ENCODE results near the gene PDXK. TPM values are rescaled to one million over a fixed set of nuclear protein-coding genes. Genes with fewer than 3 reads are reported as not detected.
"Not testable (repeated sequence)": the region's sequence is repeated elsewhere in the genome, so short reads cannot be mapped to it uniquely, and the experiment has no call there.

PDXK gene
- total RNA-seq, 1 donor = 21.0 TPM

GRCh38 chr21:43696214-43696613, 22.7 kb upstream of the PDXK start:
- no peak for DNase-seq (ENCODE audit: low read depth in 2 of 3, low spot score in 2 of 3)

GRCh38 chr21:43697758-43698643, 20.9 kb upstream of the PDXK start:
- DNase-seq (ENCODE audit: low read depth in 2 of 3, low spot score in 2 of 3) = no peak

- not testable (repeated sequence) for DNase-seq (ENCODE audit: low read depth in 2 of 3, low spot score in 2 of 3)
These were observed 19.5 kb upstream of the PDXK start for GRCh38 chr21:43699492-43699777.

- no peak for DNase-seq (ENCODE audit: low read depth in 2 of 3, low spot score in 2 of 3)
These were observed 18.9 kb upstream of the PDXK start for GRCh38 chr21:43699933-43700599.

GRCh38 chr21:43701936-43702784, 16.8 kb upstream of the PDXK start:
- no peak for DNase-seq (ENCODE audit: low read depth in 2 of 3, low spot score in 2 of 3)

GRCh38 chr21:43702785-43703034, 16.2 kb upstream of the PDXK start:
- no peak for DNase-seq (ENCODE audit: low read depth in 2 of 3, low spot score in 2 of 3)

GRCh38 chr21:43703035-43703880, 15.7 kb upstream of the PDXK start:
- DNase-seq (ENCODE audit: low read depth in 2 of 3, low spot score in 2 of 3) = peak in 2 of 3 donors; percentile 41 to 49

GRCh38 chr21:43707462-43707861, 11.5 kb upstream of the PDXK start:
- no peak for DNase-seq (ENCODE audit: low read depth in 2 of 3, low spot score in 2 of 3)

GRCh38 chr21:43708745-43709381, 10.1 kb upstream of the PDXK start:
- DNase-seq (ENCODE audit: low read depth in 2 of 3, low spot score in 2 of 3) = no peak

GRCh38 chr21:43712268-43712942, 6.5 kb upstream of the PDXK start:
- DNase-seq (ENCODE audit: low read depth in 2 of 3, low spot score in 2 of 3) = no peak

- DNase-seq (ENCODE audit: low read depth in 2 of 3, low spot score in 2 of 3) = not testable (repeated sequence)
These were observed 5.8 kb upstream of the PDXK start for GRCh38 chr21:43713123-43713522.

- no peak for DNase-seq (ENCODE audit: low read depth in 2 of 3, low spot score in 2 of 3)
These were observed 2.4 kb upstream of the PDXK start for GRCh38 chr21:43716376-43717165.

GRCh38 chr21:43717166-43717853, 1.6 kb upstream of the PDXK start:
- DNase-seq (ENCODE audit: low read depth in 2 of 3, low spot score in 2 of 3) = no peak

- no peak for DNase-seq (ENCODE audit: low read depth in 2 of 3, low spot score in 2 of 3)
These were observed 710 bp upstream of the PDXK start for GRCh38 chr21:43717967-43718871.

- no peak for DNase-seq (ENCODE audit: low read depth in 2 of 3, low spot score in 2 of 3)
These were observed 1.0 kb downstream of the PDXK start for GRCh38 chr21:43719748-43720538.

- no peak for DNase-seq (ENCODE audit: low read depth in 2 of 3, low spot score in 2 of 3)
These were observed 1.7 kb downstream of the PDXK start for GRCh38 chr21:43720539-43721166.

Data from hematopoietic multipotent progenitor cell (in vitro differentiated cells).